ENCODE data around the gene ANO10. TPM values are rescaled to one million over a fixed set of nuclear protein-coding genes. Genes with fewer than 3 reads are reported as not detected.

Gene ANO10
- polyA plus RNA-seq, 1 donor from 2014 or later, result 11.1 TPM

DNA sequence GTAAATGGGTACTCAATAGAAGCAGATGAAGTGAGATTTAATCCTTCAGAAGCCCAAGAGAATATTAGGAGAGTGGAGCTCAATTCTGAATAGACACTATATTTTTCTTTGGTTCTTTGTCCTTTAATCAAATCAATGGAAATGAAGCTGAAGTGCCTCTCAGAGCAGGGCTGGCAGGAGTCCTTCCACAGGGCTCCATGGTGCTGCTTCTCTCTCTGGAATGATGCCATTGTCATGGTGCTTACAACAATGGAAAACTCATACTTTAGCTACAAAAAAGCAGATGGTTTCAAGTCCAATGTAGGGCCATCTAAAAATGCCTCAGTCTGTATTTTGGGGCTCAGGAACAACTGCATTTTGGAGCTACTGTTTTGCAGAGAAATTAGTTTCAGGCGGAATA is 210.4 kb downstream of the ANO10 start:
- Histone ChIP-seq H3K4me2 (ENCODE audit: low read length) (no peak overlapping the region), H3K36me3 (ENCODE audit: insufficient read depth, low read length) (no peaks in the 10 kb centered on the region), H2AFZ (ENCODE audit: low read depth, low read length) (no peak overlapping the region), H3F3A (ENCODE audit: insufficient read depth, low read length, poor library complexity, severe bottlenecking) (no peaks in the 10 kb centered on the region), H3K79me2 (replicated peaks; ENCODE audit: insufficient read depth, low read length) (no peaks in the 10 kb centered on the region), H3K9me2 (ENCODE audit: insufficient read depth, low read length) (no peaks in the 10 kb centered on the region), H4K20me1 (ENCODE audit: insufficient read depth) (no peaks in the 10 kb centered on the region), H3K4me3 (ENCODE audit: low read length) (no peak overlapping the region), H3K27ac (ENCODE audit: low read length) (no peak overlapping the region), H3K9ac (ENCODE audit: low read length) (no peak overlapping the region), H3K9me3 (ENCODE audit: low read length) (no peaks in the 10 kb centered on the region), H3K27me3 (ENCODE audit: insufficient read depth, low read depth, low read length) (no peaks in the 10 kb centered on the region)
- TF ChIP-seq TAF1 (IDR thresholded peaks at IDR 0.05; ENCODE audit: low read depth), result no peak
- TF ChIP-seq SMC3 (conservative IDR thresholded peaks at IDR 0.05; ENCODE audit: poor library complexity), result no peak
- no peak for TF ChIP-seq EP300 (conservative IDR thresholded peaks at IDR 0.05; ENCODE audit: poor library complexity, severe bottlenecking)
- no peak for TF ChIP-seq RAD21 (conservative IDR thresholded peaks at IDR 0.05)
- no peak for TF ChIP-seq MXI1 (conservative IDR thresholded peaks at IDR 0.05; ENCODE audit: poor library complexity, severe bottlenecking)
- TF ChIP-seq, protein P1, sequence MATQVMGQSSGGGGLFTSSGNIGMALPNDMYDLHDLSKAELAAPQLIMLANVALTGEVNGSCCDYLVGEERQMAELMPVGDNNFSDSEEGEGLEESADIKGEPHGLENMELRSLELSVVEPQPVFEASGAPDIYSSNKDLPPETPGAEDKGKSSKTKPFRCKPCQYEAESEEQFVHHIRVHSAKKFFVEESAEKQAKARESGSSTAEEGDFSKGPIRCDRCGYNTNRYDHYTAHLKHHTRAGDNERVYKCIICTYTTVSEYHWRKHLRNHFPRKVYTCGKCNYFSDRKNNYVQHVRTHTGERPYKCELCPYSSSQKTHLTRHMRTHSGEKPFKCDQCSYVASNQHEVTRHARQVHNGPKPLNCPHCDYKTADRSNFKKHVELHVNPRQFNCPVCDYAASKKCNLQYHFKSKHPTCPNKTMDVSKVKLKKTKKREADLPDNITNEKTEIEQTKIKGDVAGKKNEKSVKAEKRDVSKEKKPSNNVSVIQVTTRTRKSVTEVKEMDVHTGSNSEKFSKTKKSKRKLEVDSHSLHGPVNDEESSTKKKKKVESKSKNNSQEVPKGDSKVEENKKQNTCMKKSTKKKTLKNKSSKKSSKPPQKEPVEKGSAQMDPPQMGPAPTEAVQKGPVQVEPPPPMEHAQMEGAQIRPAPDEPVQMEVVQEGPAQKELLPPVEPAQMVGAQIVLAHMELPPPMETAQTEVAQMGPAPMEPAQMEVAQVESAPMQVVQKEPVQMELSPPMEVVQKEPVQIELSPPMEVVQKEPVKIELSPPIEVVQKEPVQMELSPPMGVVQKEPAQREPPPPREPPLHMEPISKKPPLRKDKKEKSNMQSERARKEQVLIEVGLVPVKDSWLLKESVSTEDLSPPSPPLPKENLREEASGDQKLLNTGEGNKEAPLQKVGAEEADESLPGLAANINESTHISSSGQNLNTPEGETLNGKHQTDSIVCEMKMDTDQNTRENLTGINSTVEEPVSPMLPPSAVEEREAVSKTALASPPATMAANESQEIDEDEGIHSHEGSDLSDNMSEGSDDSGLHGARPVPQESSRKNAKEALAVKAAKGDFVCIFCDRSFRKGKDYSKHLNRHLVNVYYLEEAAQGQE (IDR thresholded peaks at IDR 0.05; ENCODE audit: borderline replicate concordance), result no peak
- no peak for TF ChIP-seq EZH2 (IDR thresholded peaks at IDR 0.05; ENCODE audit: borderline replicate concordance, insufficient read depth, low read length, poor library complexity, severe bottlenecking)
- TF ChIP-seq POLR2AphosphoS5 (IDR thresholded peaks at IDR 0.05), result no peak
- TF ChIP-seq, protein P2, sequence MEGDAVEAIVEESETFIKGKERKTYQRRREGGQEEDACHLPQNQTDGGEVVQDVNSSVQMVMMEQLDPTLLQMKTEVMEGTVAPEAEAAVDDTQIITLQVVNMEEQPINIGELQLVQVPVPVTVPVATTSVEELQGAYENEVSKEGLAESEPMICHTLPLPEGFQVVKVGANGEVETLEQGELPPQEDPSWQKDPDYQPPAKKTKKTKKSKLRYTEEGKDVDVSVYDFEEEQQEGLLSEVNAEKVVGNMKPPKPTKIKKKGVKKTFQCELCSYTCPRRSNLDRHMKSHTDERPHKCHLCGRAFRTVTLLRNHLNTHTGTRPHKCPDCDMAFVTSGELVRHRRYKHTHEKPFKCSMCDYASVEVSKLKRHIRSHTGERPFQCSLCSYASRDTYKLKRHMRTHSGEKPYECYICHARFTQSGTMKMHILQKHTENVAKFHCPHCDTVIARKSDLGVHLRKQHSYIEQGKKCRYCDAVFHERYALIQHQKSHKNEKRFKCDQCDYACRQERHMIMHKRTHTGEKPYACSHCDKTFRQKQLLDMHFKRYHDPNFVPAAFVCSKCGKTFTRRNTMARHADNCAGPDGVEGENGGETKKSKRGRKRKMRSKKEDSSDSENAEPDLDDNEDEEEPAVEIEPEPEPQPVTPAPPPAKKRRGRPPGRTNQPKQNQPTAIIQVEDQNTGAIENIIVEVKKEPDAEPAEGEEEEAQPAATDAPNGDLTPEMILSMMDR (IDR thresholded peaks at IDR 0.05; ENCODE audit: poor library complexity, severe bottlenecking), result no peak

DNA sequence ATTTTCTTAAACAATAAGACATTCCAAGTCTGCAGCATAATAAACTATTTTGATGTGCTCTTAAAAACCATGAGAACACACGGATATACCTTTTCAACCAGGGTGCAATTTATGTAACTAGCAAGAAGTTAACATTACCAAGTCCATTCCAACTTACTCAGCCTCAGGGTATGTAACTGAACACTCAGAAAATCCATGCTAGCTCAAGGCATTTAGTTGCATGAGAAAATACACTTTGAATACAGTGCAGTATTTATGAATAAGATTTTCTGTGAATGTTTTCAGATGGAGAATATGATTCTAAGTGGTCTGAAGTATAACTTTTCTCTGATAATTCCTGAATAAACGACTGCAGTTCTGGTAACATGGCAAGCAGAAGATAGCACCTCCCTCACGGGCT is 211.2 kb downstream of the ANO10 start:
- Histone ChIP-seq H3K9me2 (ENCODE audit: insufficient read depth, low read length) (no peaks in the 10 kb centered on the region), H4K20me1 (ENCODE audit: insufficient read depth) (no peaks in the 10 kb centered on the region), H3K4me3 (ENCODE audit: low read length) (no peak overlapping the region), H3K9ac (ENCODE audit: low read length) (no peak overlapping the region), H3K27me3 (ENCODE audit: insufficient read depth, low read depth, low read length) (no peaks in the 10 kb centered on the region), H3F3A (ENCODE audit: insufficient read depth, low read length, poor library complexity, severe bottlenecking) (no peaks in the 10 kb centered on the region), H3K4me2 (ENCODE audit: low read length) (no peak overlapping the region), H3K79me2 (replicated peaks; ENCODE audit: insufficient read depth, low read length) (no peaks in the 10 kb centered on the region), H2AFZ (ENCODE audit: low read depth, low read length) (no peak overlapping the region), H3K9me3 (ENCODE audit: low read length) (no peaks in the 10 kb centered on the region), H3K36me3 (ENCODE audit: insufficient read depth, low read length) (no peaks in the 10 kb centered on the region), H3K27ac (ENCODE audit: low read length) (no peak overlapping the region)
- TF ChIP-seq EZH2 (IDR thresholded peaks at IDR 0.05; ENCODE audit: borderline replicate concordance, insufficient read depth, low read length, poor library complexity, severe bottlenecking) (no peak), TAF1 (IDR thresholded peaks at IDR 0.05; ENCODE audit: low read depth) (no peak), RAD21 (conservative IDR thresholded peaks at IDR 0.05) (no peak), POLR2AphosphoS5 (IDR thresholded peaks at IDR 0.05) (no peak), EP300 (conservative IDR thresholded peaks at IDR 0.05; ENCODE audit: poor library complexity, severe bottlenecking) (no peak), MXI1 (conservative IDR thresholded peaks at IDR 0.05; ENCODE audit: poor library complexity, severe bottlenecking) (no peak)
- TF ChIP-seq, protein P2 (IDR thresholded peaks at IDR 0.05; ENCODE audit: poor library complexity, severe bottlenecking), result no peak
- TF ChIP-seq, protein P1 (IDR thresholded peaks at IDR 0.05; ENCODE audit: borderline replicate concordance), result no peak

All from neural cell (in vitro differentiated cells).